ENCODE measurements around the gene CD83. TPM values are rescaled to one million over a fixed set of nuclear protein-coding genes. Genes with fewer than 3 reads are reported as not detected.
A peak's percentile ranks its signal among the peaks of the same experiment; 100 is the strongest.

Gene CD83
- total RNA-seq, 2 experiments from 2014 or later = 24.4 to 24.7 TPM

- Mint-ChIP-seq H3K27ac (no peak overlapping the region), H3K4me1 (ENCODE audit: low read depth) (peaks cover 4% of the 10 kb centered on the region), H3K36me3 (ENCODE audit: low read depth) (no peaks in the 10 kb centered on the region), H3K9me3 (no peaks in the 10 kb centered on the region), H3K27me3 (no peaks in the 10 kb centered on the region), H3K4me3 (no peak overlapping the region)
- TF ChIP-seq CTCF (IDR thresholded peaks at IDR 0.05) = no peak
- ChIA-PET POLR2A (interaction anchor here (0.9 kb wide), 1 partner anchor 13 kb away, joined by 4 read pairs; no protein-coding TSS in a partner anchor), CTCF (interaction anchor here (0.8 to 8.3 kb wide), 5 partner anchors 11 to 105 kb away, joined by 3 to 56 read pairs (median 4); no protein-coding TSS in a partner anchor)
- no peak for ATAC-seq
- intact Hi-C loops (cut with micrococcal nuclease) = no loop called here
- no peak for DNase-seq
Measured at GRCh38 chr6:14142063-14142450, 24.5 kb downstream of the CD83 start.

DNA sequence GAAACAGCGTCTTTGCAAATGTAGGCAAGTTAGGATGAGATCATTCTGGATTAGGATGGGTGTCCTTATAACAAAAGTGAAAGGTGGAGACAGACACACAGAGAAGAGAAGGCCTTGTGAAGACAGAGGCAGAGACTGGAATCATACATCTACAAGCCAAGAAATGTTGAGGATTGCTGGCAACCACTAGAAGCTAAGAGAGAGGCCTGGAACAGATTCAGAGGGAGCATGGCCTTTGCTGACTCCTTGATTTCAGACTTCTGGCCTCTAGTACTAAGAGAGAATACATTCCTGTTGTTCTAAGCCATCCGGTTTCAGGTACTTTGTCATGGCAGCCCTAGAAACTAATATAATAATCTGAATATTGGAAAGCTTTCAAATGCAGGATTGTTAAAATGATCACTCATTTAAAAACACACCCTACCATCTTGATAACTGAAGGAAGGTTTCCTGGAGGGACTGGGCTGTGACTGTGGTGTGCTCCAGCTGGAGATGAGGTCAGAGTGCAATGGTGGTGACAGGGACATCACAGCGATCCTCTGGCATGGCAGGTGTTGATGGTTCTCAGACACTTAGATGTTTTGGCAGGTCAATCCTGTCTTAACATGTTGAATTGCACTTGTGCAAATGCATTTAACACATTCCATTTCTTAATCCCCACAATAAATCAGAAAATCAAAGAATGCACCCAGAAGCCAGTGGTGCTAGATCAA, 25.1 kb downstream of the CD83 start:
- Mint-ChIP-seq H3K9me3 (no peaks in the 10 kb centered on the region), H3K36me3 (ENCODE audit: low read depth) (no peaks in the 10 kb centered on the region), H3K27ac (no peak overlapping the region), H3K4me3 (no peak overlapping the region), H3K4me1 (ENCODE audit: low read depth) (peaks cover 4% of the 10 kb centered on the region), H3K27me3 (no peaks in the 10 kb centered on the region)
- no peak for TF ChIP-seq CTCF (IDR thresholded peaks at IDR 0.05)
- no peak for DNase-seq
- ChIA-PET POLR2A (interaction anchor here (0.9 kb wide), 1 partner anchor 13 kb away, joined by 4 read pairs; no protein-coding TSS in a partner anchor), CTCF (interaction anchor here (0.8 to 8.3 kb wide), 7 partner anchors 10 to 105 kb away, joined by 3 to 56 read pairs (median 4); no protein-coding TSS in a partner anchor)
- intact Hi-C loops (cut with micrococcal nuclease) = no loop called here
- no peak for ATAC-seq

DNA sequence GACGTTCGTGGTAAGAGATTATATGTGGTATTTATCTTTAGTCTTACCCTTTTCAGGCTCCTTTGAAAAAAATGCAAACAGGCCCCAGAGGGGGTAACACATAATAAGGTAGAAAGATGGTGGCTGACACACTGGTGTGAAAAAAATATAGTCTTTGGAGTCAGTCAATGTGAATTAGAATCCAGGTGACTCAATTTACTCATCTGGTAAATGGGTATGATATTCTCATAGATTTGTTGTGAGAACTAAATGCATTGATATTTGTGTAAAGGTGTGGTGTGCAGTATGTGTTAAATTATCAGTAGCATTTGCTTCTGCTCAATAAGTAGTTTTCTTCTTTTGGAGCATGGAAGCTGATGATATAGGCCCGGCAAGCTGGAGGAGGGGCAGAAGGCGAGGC, 25.7 kb downstream of the CD83 start:
- TF ChIP-seq CTCF (IDR thresholded peaks at IDR 0.05) = no peak
- no peak for ATAC-seq
- no peak for DNase-seq
- no peak overlapping the region for H3K4me3 Mint-ChIP-seq
- H3K4me1 Mint-ChIP-seq (ENCODE audit: low read depth) = peaks cover 4% of the 10 kb centered on the region
- ChIA-PET POLR2A (no interaction called here), CTCF (interaction anchor here (1.2 to 8.3 kb wide), 9 partner anchors 8 to 251 kb away, joined by 3 to 56 read pairs (median 4); no protein-coding TSS in a partner anchor)
- intact Hi-C loops (cut with micrococcal nuclease) = no loop called here
- no peak overlapping the region for H3K27ac Mint-ChIP-seq
- no peaks in the 10 kb centered on the region for H3K9me3 Mint-ChIP-seq
- H3K27me3 Mint-ChIP-seq = no peaks in the 10 kb centered on the region
- no peaks in the 10 kb centered on the region for H3K36me3 Mint-ChIP-seq (ENCODE audit: low read depth)

GRCh38 chr6:14144678-14145113, 27.1 kb downstream of the CD83 start:
- Mint-ChIP-seq H3K27me3 (no peaks in the 10 kb centered on the region), H3K36me3 (ENCODE audit: low read depth) (no peaks in the 10 kb centered on the region), H3K4me3 (no peak overlapping the region), H3K27ac (no peak overlapping the region), H3K4me1 (ENCODE audit: low read depth) (peaks cover 4% of the 10 kb centered on the region), H3K9me3 (no peaks in the 10 kb centered on the region)
- peak; percentile 94 for TF ChIP-seq CTCF (IDR thresholded peaks at IDR 0.05)
- ChIA-PET POLR2A (no interaction called here), CTCF (interaction anchor here (0.7 to 8.3 kb wide), 24 partner anchors 8 to 1476 kb away, joined by 3 to 56 read pairs (median 4); no protein-coding TSS in a partner anchor)
- peak; percentile 99 for ATAC-seq
- DNase-seq = peak; percentile 74
- intact Hi-C loops (cut with micrococcal nuclease) = loop anchor here (2.0 kb wide), 1 partner anchor 236 kb away; no protein-coding TSS in a partner anchor

DNA sequence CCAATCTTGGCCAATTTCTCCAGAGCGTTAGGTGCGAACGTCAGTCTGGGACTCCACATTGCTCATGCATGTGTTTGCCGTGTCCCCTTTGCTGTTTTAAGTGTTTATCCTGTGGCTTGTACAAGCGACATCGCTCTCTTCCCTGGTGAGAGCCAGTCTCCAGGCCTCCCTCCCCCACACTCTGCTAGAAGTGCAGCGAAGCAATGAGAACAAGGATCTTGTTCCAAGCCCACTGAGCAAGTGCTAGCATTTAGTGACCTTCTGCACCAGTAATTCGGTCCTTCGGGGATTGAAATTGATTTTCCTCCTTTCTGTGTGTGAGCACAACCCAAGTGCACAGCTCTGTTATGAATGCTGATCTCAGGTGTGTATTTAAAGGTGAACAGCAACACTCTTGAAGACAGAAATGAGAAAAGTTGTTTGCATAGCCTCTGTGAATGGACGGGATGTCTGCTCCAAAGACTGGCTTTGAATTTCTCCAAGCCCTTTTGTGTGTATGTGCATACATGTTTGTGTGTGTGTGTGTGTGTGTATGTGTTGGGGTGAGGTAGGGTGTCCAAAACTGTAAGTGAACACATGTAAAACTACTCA, 29.0 kb downstream of the CD83 start:
- DNase-seq (no peak), ATAC-seq (no peak)
- Mint-ChIP-seq H3K27ac (no peak overlapping the region), H3K9me3 (no peaks in the 10 kb centered on the region), H3K4me1 (ENCODE audit: low read depth) (peaks cover 4% of the 10 kb centered on the region), H3K36me3 (ENCODE audit: low read depth) (no peaks in the 10 kb centered on the region), H3K27me3 (no peaks in the 10 kb centered on the region), H3K4me3 (no peak overlapping the region)
- ChIA-PET POLR2A (no interaction called here), CTCF (interaction anchor here (1.8 to 8.3 kb wide), 2 partner anchors 81 to 238 kb away, joined by 5 to 56 read pairs; no protein-coding TSS in a partner anchor)
- no peak for TF ChIP-seq CTCF (IDR thresholded peaks at IDR 0.05)
- intact Hi-C loops (cut with micrococcal nuclease) = no loop called here
